HG02884 (cell line): ENCODE measurements around the gene B4GALT7.

Source experiments
- ATAC-seq: cut with Tn5 transposase; IDR thresholded peaks from one replicate; pipeline ENCODE4 v1.9.1; 2021; ENCODE audit warnings: mild to moderate bottlenecking, moderate library complexity; ENCODE audit not compliant: unreplicated experiment

The B4GALT7 gene

DNA sequence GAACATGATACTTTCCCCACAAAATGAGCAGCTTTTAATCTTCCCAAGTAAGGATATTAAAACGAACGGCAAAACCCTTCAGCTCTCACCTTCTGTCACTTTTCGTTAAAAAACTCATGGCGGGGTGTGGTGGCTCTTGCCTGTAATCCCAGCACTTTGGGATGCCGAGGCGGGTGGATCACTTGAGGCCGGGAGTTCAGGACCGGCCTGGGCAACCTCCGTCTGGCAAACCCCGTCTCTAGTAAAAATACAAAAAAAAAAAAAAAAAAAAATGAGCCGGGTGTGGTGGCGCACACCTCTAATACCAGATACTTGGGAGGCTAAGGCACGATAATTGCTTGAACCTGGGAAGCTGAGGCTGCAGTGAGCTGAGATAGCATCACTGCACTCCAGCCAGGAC is 7.0 kb upstream of the B4GALT7 start:
- no peak for ATAC-seq

DNA sequence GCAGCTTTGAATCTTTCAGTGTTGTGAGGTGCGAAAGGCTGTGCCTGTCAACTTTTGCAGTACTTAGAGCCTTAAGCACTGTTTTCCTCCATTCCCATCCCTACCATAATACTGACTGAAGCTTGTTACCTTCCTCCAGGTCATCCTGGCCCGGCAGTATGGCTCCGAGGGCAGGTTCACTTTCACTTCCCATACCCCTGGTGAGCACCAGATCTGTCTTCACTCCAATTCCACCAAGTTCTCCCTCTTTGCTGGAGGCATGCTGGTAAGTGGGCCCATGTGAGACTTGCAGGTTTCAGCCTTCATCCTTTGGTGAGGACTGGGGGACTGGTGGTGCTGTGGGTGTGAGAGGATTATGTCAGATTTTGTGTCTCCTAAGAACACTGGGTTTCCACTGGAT is 6.4 kb upstream of the B4GALT7 start:
- no peak for ATAC-seq

DNA sequence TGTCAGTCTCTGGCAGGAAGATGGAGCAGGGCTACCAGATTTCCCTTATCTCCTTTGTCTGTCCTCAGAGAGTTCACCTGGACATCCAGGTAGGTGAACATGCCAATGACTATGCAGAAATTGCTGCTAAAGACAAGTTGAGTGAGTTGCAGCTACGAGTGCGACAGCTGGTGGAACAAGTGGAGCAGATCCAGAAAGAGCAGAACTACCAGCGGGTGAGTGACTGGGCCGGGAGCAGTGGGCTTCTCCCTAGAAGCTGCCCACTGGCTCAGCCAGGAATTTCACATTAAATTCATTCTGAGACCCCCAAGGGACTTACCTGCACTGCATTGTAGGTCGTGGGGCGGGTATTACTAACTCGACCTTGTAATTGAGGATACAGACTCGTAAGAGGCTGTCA is 5.9 kb upstream of the B4GALT7 start:
- ATAC-seq = no peak

DNA sequence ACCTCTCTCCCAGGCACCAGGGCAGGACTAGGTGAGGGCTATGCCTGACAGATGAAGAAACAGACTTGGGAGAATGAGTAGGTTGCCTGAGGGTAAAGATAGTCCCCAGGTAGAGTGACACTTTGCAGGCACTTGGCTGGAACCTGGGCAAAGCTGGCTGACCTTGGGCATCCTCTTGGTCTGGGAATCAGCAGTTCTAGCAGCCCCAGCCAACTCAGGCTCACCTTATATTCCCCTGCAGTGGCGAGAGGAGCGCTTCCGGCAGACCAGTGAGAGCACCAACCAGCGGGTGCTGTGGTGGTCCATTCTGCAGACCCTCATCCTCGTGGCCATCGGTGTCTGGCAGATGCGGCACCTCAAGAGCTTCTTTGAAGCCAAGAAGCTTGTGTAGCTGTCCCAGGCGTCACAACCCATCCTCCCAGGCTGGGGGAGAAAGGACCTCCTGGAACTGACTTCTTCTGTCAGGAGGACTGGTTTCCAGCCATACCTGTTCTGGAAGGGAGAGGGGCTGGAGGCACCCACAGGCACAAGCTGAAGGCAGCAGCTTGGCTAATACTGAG is 4.8 kb upstream of the B4GALT7 start:
- no peak for ATAC-seq

DNA sequence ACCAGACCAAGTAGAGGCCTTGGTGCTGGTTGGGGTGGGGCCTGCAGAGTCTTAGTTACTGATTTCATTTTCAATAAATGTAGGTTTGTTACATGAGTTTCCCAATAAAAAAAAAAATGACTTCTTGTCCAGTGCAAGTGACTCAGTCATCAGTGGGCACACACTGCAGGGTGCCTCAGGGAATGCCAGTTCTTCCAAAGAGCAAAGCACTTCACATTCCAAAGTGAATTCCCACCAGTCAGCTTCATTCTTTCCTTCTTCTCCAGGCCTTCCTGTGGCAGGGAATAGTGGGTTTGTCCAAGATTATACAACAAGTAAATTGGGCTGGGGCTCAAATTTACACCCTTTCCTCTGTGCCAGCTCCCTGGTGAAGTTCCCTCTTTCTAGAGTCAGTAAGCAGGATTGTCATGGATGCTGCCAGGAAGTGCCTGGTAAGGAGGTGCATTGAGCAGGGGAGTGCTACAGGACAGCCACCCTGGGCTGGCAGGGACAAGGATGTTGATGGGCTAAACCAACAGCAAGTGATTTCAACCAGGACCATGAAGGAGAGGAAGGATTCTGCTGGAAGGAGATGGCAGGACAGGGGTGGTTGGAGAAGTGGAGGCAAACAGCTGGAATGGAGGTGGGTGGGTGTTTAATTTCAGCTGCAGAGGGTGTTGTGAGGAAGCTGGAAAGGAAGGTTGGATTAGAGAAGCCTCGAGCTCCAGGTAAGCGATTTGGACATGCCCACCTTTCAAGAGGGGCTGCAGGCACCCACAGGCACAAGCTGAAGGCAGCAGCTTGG is 3.7 kb upstream of the B4GALT7 start:
- ATAC-seq = no peak

DNA sequence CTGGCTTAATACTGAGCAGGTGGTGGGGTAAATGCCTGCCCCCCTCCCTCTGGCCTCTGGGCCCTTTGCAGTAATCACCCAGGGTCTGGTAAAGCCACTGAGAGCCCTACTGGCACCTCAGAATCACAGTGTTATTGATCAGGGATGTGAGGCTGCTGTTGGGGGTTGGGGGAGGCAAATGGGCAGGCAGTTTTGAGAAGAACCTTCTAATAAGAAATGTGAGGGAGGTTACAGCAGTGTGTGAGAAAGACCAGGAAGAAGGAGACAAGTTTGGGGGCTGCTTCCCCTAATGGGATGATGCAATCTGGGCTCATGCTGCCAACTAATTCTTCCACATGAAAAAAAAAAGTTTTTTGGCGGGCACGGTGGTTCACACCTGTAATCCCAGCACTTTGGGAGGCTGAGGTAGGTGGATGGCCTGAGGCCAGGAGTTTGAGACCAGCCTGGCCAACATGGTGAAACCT is 3.1 kb upstream of the B4GALT7 start:
- ATAC-seq = no peak

DNA sequence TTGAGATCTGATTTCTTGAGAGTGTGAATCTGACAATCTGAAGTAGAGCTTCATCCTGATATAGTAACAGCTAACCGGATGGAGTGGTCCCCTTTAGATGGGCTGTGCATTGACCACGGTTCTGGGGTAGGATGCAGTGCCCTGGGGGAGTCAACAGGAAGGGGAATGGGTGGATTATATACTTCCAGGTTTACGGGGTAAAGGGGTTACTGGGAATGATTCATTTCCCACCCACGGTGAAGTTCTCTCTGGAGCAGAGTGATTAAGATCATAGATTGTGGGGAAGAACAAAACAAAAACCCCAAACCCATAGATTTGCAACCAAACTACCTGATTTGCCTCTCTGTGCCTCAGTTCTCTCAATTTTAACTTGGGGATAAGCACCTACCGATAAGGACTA is 1.5 kb upstream of the B4GALT7 start:
- ATAC-seq = no peak

DNA sequence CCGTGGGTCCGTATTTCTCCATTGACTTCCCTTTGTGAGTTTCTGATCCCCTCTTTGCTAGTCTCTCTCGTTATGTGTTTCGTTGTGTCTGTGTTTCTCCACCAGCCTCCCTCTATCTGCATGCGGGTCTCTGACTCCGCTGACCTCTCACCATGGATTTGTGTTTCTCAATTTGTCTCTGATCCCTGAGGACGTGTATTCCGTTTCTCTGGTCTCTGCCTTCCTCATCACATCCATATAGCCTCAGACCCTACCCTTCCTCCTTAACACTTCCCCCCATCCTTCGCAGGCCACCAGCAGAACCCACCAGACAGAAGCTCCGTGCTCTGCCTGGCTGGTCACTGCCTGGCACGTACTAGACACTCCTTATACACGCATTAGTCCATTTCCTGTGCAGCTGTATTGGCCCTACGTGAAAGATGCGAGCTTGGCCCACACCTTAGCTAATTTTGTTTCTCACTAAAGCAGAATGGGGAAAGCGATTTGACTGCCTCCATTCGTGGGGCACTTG is 631 bp downstream of the B4GALT7 start:
- no peak for ATAC-seq

DNA sequence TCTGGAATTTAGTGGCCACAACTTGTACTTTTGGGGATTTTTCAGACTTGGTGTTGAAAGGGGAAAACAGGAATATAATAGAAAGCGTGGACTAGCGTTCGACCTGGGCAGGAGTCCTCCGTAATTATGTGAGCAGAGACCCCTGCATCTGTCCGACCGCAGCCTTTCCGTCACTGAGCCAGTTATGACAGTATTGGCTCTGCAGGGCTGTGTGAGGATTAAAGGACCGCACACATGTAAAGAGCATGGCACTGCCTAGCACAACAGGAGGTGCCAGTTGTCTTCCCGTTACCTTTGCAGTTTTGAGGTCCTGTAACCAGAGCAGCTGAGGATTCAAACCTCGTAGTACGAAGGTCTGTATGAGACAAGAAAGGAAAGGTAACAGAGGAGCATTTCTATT is 1.2 kb downstream of the B4GALT7 start:
- no peak for ATAC-seq

DNA sequence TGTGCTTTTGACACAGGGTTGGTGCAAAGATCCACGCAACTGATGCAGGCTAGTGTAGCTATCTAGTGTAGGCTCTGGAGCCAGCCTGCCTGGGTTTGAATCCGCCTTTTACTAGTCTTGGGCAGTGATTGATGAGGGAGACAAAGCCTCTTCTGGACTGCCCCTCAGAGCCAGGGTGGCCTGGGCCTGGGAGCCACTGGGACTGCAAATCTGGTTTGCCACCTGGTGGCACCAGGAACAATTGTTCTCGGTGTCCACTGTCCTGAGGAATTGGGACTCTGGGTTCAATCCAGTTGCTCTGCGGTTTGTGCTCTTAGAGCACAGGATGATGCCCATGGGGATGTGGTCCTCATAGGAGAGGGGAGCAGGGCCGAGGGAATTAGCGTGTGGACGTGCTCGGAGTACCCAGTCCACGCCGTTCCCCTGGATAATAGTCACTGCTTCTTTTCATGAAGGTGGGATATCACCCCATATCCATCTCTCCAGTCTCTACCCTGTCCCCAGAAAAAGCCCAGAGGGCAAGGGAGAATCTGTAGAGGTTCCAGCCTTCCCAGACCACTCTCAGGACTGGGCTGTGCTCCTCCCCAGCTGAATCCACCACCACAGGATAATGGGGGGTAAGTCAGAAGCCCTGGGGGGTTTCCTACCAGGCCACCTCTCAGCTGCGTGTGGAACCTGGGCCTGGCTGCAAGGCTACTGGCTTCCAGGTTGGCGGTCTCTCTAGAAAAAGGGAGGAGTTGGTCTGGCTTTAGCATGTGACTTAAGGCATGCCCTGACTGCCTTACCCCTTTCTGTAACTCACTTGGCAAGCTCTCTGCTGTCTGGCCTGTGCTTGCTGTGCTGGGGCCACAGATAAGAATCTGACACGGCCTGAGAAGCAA is 1.9 kb downstream of the B4GALT7 start:
- no peak for ATAC-seq

DNA sequence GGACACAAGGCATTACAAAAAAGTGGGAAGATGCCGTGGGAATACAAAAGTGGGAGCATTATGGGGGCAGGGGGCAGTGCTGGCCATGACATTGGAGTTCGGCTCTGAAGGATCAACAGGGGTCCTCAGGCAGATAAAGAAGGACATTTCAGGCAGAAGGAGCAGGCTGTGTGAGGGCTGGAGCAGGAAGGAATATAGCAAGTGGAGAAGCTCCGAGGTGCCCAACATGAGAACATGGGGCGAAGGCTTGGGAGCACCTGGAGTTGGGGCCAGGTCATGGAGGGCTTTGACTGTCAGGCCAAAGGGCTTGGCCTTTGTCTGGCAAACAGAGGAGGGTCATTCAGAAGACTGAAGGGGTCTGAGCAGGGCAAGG is 2.5 kb downstream of the B4GALT7 start:
- ATAC-seq = no peak

DNA sequence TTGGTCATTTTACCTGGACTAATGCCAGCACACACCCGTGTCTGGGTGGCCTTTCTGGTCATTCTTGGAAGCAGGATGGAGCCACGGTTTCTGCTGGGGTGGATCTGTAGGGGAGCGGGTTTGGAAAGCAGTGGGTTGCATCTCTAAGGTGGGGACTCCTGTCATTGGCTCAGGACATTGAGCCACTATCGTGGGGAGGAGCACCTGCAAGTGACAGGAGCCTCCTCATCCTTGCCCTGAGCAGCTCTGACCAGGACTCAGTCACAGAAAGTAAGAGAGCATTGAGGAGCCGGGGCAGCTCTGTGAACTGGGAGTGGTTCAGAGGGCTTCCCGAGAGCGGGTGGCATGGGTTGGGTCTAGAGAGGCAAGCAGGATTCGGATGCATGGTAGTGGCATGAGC is 3.7 kb downstream of the B4GALT7 start:
- ATAC-seq = no peak

DNA sequence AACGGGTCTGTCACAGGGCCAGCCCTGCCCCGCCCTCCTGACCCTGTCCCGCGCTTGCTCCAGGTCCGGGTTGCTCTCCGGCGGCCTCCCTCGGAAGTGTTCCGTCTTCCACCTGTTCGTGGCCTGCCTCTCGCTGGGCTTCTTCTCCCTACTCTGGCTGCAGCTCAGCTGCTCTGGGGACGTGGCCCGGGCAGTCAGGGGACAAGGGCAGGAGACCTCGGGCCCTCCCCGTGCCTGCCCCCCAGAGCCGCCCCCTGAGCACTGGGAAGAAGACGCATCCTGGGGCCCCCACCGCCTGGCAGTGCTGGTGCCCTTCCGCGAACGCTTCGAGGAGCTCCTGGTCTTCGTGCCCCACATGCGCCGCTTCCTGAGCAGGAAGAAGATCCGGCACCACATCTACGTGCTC is 4.2 kb downstream of the B4GALT7 start:
- ATAC-seq = no peak

DNA sequence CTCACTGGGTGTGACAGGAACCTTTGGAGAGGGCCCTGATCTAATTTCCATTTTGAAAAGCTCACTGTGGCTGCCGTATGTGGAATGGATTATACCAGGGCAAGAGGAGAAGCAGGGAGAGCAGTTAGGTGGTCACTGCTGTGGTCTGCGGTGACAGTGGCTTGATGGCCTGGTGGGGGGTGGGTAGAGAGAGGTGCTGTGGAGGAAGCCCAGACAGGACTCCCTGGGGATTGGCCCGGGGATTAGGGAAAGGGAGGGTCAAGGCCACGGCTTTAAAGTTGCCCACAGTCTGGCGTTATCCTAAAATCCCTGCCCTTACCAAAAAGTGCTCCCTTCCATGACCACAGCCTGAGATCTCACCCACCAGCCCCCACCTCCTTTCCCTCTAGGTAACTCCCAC is 4.7 kb downstream of the B4GALT7 start:
- no peak for ATAC-seq

DNA sequence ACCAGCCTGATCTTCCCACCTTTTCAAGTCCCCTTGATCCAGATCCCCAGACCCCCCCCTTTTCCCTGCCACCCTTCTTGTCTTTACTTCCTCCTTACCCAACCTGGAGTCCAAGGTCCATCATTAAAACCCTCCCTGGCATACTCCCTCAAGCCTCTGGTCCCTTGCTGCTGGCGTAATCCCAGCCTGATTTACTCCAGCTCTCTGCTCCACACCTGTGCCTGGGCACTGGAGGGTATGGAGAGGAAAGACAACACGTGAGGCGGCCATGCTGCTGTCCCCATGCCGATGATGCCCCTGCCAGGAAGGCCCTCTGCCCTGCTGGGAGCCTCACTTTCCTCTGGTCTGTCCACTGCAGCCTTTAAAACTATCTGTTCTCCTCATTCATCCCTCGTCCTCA is 5.1 kb downstream of the B4GALT7 start:
- ATAC-seq = no peak

DNA sequence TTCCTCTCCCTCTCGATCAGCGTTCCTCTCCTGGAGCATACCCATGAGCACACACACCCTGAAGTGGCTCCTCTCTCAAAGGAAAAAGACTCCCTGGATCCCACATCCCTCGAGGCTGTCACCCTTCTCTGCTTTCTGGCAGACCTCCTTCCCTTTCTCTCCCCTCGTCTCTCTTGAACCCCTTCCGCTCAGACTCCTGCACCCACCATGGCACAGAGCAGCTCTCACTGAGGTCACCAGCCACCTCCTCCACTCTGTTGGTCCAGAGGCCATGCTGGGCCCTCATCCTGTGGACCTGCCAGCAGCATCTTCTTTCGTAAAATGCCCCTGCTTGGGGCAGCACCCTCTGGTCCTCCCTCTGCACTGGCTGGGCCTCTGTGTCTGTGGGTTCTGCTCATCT is 5.7 kb downstream of the B4GALT7 start:
- ATAC-seq = no peak

DNA sequence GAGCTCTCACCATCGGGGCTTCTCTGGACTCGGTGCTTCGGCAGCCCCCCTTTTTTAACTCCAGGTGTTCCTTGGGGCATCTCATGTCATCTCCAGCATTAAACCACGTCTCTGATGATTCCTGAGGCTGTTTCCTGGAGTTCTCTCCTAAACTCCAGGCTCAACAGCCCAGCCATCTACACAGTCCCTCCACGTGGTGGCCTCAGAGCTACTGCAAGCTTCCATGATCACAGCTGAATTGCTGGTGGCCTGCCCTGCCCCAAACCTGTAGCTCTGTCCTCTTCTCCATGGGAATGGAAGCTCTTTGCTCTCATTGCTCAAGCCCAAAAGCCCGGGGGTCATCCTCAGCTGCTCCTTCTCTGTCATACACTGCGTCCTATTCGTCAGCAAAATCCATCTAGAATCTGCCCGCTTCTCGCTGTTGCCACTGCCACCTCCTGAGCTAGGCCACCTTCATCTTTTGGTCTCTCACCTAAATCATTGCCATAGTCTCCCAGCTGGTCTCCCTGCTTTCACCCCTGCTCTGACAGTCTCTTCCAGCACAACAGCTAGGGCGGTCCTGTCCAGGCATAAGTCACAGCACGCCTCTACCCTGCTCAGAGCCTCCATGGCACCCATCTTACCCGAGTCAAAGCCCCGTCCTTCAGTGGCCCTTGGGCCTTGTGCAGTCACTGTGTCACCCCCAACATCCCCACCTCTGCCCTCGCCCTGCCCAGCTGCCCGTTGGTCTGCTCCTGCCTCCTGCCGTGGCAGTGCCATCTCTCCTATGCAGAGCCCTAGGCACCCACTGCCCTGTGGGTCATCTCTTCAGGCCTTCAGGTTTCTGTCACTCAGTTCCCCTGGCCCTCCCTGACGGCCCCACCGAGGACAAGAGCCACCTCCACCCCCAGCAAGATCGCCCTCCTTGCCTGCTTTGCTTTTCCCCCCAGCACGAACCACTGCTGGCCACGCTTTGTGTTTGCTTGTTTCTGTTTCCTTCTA is 6.4 kb downstream of the B4GALT7 start:
- ATAC-seq = no peak

DNA sequence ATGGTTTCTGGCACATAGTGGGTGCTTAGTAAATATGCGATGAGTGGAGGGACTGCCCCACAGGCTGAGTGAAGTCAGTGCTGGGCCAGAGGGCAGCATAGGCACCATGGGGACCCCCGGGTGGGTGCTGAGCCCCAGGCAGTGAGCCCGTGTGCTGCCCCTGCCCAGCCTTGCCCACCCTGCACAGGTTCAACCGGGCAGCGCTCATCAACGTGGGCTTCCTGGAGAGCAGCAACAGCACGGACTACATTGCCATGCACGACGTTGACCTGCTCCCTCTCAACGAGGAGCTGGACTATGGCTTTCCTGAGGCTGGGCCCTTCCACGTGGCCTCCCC is 7.2 kb downstream of the B4GALT7 start:
- no peak for ATAC-seq

DNA sequence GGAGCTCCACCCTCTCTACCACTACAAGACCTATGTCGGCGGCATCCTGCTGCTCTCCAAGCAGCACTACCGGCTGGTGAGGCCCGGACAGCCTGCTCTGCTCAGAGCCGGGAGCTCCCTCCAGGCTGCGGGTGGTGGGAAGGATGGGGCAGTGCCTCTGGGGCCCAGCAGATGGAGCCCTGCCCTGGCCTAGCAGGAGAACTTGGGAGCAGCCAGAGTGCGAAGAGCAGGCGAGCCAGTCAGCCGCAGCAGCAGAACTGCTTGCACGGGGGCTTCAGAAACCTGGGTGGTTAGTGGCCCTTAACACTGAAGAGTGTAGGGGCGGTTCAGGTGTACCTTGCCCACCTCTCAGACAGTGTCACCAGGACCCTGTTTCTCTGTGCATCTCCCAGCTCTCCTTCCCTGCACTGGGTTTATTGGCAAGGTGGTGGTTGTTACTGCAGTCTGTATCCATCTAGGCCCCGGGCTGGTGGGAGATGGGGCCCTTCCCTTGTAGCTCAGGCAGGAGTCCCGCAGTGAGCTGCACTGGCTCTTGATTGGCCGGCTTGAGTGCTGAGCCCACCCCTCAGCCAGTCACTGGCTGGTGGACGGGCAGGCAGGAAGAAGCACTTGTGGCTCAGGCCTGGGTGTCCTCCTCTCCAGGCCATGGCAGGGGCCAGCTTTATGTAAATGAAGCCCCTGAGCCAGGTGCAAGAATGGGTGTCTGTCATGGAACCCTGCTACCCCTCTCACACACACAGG is 7.7 kb downstream of the B4GALT7 start:
- ATAC-seq = no peak
